Stimulated activated CD4-positive, alpha-beta T cell treated with anti-CD3 and anti-CD28 coated beads, Interleukin-12 subunit alpha, Interleukin-12 subunit beta, amount 100 ng/mL, for 24 hours (primary cell): ENCODE measurements around the gene PEX14.

ENCODE experiments used
- DNase-seq, 2 experiments: peaks; one replicate each; pipeline ENCODE4 v3.0.0-alpha.2; 2020; ENCODE audit warnings: low read depth in 2 of 2

The PEX14 gene

GRCh38 chr1:10540277-10541005 is 65.7 kb downstream of the PEX14 start:
- DNase-seq: no peak

GRCh38 chr1:10541286-10541685 is 66.5 kb downstream of the PEX14 start:
- no peak for DNase-seq

GRCh38 chr1:10544239-10544638 is 69.5 kb downstream of the PEX14 start:
- DNase-seq: no peak

- DNase-seq: no peak
Measured at GRCh38 chr1:10546896-10547295, 72.1 kb downstream of the PEX14 start.

GRCh38 chr1:10549904-10550664 is 75.3 kb downstream of the PEX14 start:
- DNase-seq: no peak

GRCh38 chr1:10553118-10553517 is 78.4 kb downstream of the PEX14 start:
- DNase-seq: no peak

- DNase-seq: no peak
Measured at GRCh38 chr1:10555635-10556429, 81.1 kb downstream of the PEX14 start.

GRCh38 chr1:10556430-10557005 is 81.8 kb downstream of the PEX14 start:
- DNase-seq: no peak

GRCh38 chr1:10557714-10558113 is 83.0 kb downstream of the PEX14 start:
- no peak for DNase-seq

- DNase-seq: no peak
Measured at GRCh38 chr1:10559386-10559785, 84.6 kb downstream of the PEX14 start.

GRCh38 chr1:10561497-10561896 is 86.7 kb downstream of the PEX14 start:
- DNase-seq: no peak

- DNase-seq: no peak
Measured at GRCh38 chr1:10561955-10562354, 87.2 kb downstream of the PEX14 start.

GRCh38 chr1:10564063-10564462 is 89.3 kb downstream of the PEX14 start:
- no peak for DNase-seq

- no peak for DNase-seq
Measured at GRCh38 chr1:10569531-10569930, 94.8 kb downstream of the PEX14 start.

GRCh38 chr1:10575616-10576015 is 100.9 kb downstream of the PEX14 start:
- DNase-seq: no peak

GRCh38 chr1:10578070-10578469 is 103.3 kb downstream of the PEX14 start:
- no peak for DNase-seq

- no peak for DNase-seq
Measured at GRCh38 chr1:10583641-10584040, 108.9 kb downstream of the PEX14 start.

- no peak for DNase-seq
Measured at GRCh38 chr1:10585242-10585641, 110.5 kb downstream of the PEX14 start.

GRCh38 chr1:10586125-10586524 is 111.4 kb downstream of the PEX14 start:
- DNase-seq: no peak

GRCh38 chr1:10588640-10589039 is 113.9 kb downstream of the PEX14 start:
- DNase-seq: no peak

- no peak for DNase-seq
Measured at GRCh38 chr1:10589074-10589473, 114.3 kb downstream of the PEX14 start.

GRCh38 chr1:10591010-10591409 is 116.3 kb downstream of the PEX14 start:
- no peak for DNase-seq
